G401 (cell line): Measurements from ENCODE around the gene MAPK8IP3. TPM values are rescaled to one million over a fixed set of nuclear protein-coding genes. Genes with fewer than 3 reads are reported as not detected.
"Not testable (repeated sequence)": the region's sequence is repeated elsewhere in the genome, so short reads cannot be mapped to it uniquely, and the experiment has no call there.

Source experiments
- DNase-seq: peaks from one replicate; pipeline ENCODE4 v3.0.0-alpha.2; 2015; ENCODE audit warnings: low spot score
- in situ Hi-C: cut with HindIII; loops from 2 replicates; pipeline ENCODE4 v1.10.0; 2016; ENCODE audit warnings: low sequenced_read_pairs, mixed read lengths
- total RNA-seq: library from RNA; depleted of rRNA; stranded (reverse); fragments of >200 nt; shearing (Covaris generic); gene quantifications from 2 replicates; pipeline ENCODE4 v1.2.3, GENCODE V29; 2014

The MAPK8IP3 gene
- total RNA-seq, 1 experiment from 2014 or later: 20.6 TPM

GRCh38 chr16:1731603-1732002 lies 25.6 kb downstream of the MAPK8IP3 start:
- in situ Hi-C loops: no loop called here

GRCh38 chr16:1732071-1732470 lies 26.1 kb downstream of the MAPK8IP3 start:
- DNase-seq: no peak
- in situ Hi-C loops: no loop called here

More at GRCh38 chr16:1731603-1732002, 25.6 kb downstream of the MAPK8IP3 start:
- DNase-seq: no peak

- in situ Hi-C loops: not testable (repeated sequence)
- DNase-seq: peak; percentile 91
Measured at GRCh38 chr16:1732551-1732987, 26.6 kb downstream of the MAPK8IP3 start.

GRCh38 chr16:1734123-1734522 lies 28.1 kb downstream of the MAPK8IP3 start:
- DNase-seq: no peak

GRCh38 chr16:1734816-1735215 lies 28.8 kb downstream of the MAPK8IP3 start:
- DNase-seq: no peak
- in situ Hi-C loops: no loop called here

More at GRCh38 chr16:1734123-1734522, 28.1 kb downstream of the MAPK8IP3 start:
- in situ Hi-C loops: no loop called here

- no peak for DNase-seq
- in situ Hi-C loops: no loop called here
Measured at GRCh38 chr16:1740234-1740633, 34.2 kb downstream of the MAPK8IP3 start.

GRCh38 chr16:1740781-1741490 lies 34.9 kb downstream of the MAPK8IP3 start:
- no peak for DNase-seq
- in situ Hi-C loops: no loop called here

GRCh38 chr16:1741553-1742165 lies 35.7 kb downstream of the MAPK8IP3 start:
- in situ Hi-C loops: no loop called here
- DNase-seq: peak; percentile 59

GRCh38 chr16:1743376-1744337 lies 37.7 kb downstream of the MAPK8IP3 start:
- in situ Hi-C loops: no loop called here
- no peak for DNase-seq

GRCh38 chr16:1744338-1744840 lies 38.4 kb downstream of the MAPK8IP3 start:
- no peak for DNase-seq
- in situ Hi-C loops: no loop called here

- no peak for DNase-seq
- in situ Hi-C loops: no loop called here
Measured at GRCh38 chr16:1745181-1745899, 39.3 kb downstream of the MAPK8IP3 start.

GRCh38 chr16:1745900-1746692 lies 40.1 kb downstream of the MAPK8IP3 start:
- no peak for DNase-seq
- in situ Hi-C loops: no loop called here

GRCh38 chr16:1746693-1747195 lies 40.7 kb downstream of the MAPK8IP3 start:
- DNase-seq: peak; percentile 42
- in situ Hi-C loops: no loop called here

GRCh38 chr16:1747934-1748333 lies 41.9 kb downstream of the MAPK8IP3 start:
- in situ Hi-C loops: no loop called here
- DNase-seq: no peak

- in situ Hi-C loops: no loop called here
- peak; percentile 80 for DNase-seq
Measured at GRCh38 chr16:1749152-1750117, 43.4 kb downstream of the MAPK8IP3 start.

- in situ Hi-C loops: no loop called here
- DNase-seq: no peak
Measured at GRCh38 chr16:1751946-1752345, 46.0 kb downstream of the MAPK8IP3 start.

GRCh38 chr16:1752853-1753252 lies 46.9 kb downstream of the MAPK8IP3 start:
- in situ Hi-C loops: no loop called here
- peak; percentile 93 for DNase-seq
